HG02571 (cell line): ENCODE data around the gene TTC16.
"Not testable (repeated sequence)": the region's sequence is repeated elsewhere in the genome, so short reads cannot be mapped to it uniquely, and the experiment has no call there.

Experiments
- ATAC-seq: cut with Tn5 transposase; IDR thresholded peaks from one replicate; pipeline ENCODE4 v1.9.1; 2021; ENCODE audit warnings: mild to moderate bottlenecking, moderate library complexity; ENCODE audit not compliant: unreplicated experiment

TTC16 gene

DNA sequence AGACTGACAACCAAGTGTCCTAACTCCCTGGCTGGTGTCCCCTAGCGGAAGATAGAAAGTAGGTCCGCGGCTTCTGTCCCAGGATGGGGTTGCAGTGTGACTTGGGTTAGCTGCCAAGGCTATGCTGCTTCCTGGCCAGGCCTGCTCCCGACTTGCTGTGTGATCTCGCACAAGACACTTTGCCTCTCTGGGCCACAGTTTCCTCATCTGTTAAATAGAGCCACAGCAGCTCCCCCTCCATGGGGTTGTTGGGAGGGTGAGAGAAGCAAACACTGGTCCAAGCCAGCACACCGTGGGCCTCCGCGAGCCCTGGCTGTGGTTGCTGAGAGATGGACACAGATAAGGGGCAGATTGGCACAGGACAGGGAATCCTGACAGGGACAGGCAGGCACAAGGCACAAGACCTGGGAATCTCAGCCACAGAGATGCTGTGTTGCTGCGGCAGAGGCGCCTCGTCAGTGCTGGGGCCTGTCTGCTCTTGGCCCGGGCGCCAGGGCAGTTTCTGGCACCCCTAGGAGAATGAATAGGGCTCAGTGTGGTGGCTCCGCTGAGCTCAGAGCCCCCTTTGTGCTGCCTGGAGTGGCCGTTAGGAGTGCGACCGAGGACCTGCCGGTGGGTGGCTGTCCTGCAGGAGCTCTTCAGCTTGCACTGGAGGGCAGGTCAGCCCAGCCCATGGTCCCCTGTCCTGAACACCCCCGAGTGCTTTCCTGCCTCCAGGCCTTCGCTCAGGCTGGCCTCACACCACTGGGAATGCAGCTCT is 64.4 kb downstream of the TTC16 start:
- no peak for ATAC-seq

DNA sequence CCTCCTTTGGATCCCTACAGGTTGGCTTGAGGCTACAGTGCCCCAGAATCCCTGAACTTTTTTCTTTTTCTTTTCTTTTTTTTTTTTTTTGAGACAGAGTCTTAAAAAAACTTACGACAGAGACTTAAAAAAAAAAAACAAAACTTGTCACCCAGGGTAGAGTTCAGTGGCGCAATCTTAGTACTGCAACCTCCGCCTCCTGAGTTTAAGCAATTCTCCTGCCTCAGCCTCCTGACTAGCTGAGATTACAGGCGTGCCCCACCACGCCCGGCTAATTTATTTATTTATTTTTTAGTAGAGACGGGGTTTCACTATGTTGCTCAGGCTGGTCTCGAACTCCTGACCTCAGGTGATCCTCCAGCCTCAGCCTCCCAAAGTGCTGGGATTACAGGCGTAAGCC is 65.0 kb downstream of the TTC16 start:
- ATAC-seq: not testable (repeated sequence)
